NB4 (cell line): Measurements from ENCODE around the gene NCS1.

Experiments used
- DNase-seq: peaks from one replicate; pipeline ENCODE4 v3.0.0; 2010; ENCODE audit warnings: low read depth
- H3K4me3 ChIP-seq: one replicate; pipeline ENCODE4 v1.5.1; 2011; ENCODE audit warnings: mild to moderate bottlenecking, low read depth, low read length, moderate library complexity
- MYC ChIP-seq: IDR thresholded peaks from 2 replicates; pipeline ENCODE4 v1.6.1; 2011; ENCODE audit warnings: low read depth, low read length
- POLR2A ChIP-seq: IDR thresholded peaks from 2 replicates; pipeline ENCODE4 v1.6.1; 2011; ENCODE audit warnings: mild to moderate bottlenecking; ENCODE audit not compliant: insufficient read length; ENCODE audit errors: extremely low read depth
- TF ChIP-seq, protein P1 (sequence below): IDR thresholded peaks from one replicate; pipeline ENCODE4 v1.5.1; 2012; ENCODE audit warnings: low read depth, low read length
- TF ChIP-seq, protein P2 (sequence below): IDR thresholded peaks from 2 replicates; pipeline ENCODE4 v1.6.1; 2011; ENCODE audit warnings: low read depth, low read length

Gene NCS1

DNA sequence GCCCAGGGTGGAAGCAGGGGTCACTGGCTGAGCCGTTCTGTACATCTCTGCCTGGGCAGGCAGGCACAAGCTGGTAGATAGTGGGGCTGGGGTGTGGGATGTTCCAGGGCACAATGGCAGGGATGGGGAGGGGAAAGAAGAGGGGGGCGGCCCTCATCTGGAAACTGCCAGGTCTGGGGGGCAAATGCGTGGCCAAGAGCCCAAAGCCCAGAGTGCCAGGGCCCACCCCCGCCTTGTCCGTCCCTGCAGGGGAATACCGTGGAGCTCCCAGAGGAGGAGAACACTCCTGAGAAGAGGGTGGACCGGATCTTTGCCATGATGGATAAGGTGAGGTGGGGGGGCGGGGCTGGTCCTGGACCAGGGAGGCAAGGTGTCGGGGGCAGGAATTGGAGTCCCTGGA lies 50.6 kb downstream of the NCS1 start:
- TF ChIP-seq MYC (no peak), POLR2A (no peak)
- TF ChIP-seq, protein P1, sequence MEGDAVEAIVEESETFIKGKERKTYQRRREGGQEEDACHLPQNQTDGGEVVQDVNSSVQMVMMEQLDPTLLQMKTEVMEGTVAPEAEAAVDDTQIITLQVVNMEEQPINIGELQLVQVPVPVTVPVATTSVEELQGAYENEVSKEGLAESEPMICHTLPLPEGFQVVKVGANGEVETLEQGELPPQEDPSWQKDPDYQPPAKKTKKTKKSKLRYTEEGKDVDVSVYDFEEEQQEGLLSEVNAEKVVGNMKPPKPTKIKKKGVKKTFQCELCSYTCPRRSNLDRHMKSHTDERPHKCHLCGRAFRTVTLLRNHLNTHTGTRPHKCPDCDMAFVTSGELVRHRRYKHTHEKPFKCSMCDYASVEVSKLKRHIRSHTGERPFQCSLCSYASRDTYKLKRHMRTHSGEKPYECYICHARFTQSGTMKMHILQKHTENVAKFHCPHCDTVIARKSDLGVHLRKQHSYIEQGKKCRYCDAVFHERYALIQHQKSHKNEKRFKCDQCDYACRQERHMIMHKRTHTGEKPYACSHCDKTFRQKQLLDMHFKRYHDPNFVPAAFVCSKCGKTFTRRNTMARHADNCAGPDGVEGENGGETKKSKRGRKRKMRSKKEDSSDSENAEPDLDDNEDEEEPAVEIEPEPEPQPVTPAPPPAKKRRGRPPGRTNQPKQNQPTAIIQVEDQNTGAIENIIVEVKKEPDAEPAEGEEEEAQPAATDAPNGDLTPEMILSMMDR: no peak
- TF ChIP-seq, protein P2, sequence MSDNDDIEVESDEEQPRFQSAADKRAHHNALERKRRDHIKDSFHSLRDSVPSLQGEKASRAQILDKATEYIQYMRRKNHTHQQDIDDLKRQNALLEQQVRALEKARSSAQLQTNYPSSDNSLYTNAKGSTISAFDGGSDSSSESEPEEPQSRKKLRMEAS: no peak
- H3K4me3 ChIP-seq: no peak overlapping the region
- no peak for DNase-seq

DNA sequence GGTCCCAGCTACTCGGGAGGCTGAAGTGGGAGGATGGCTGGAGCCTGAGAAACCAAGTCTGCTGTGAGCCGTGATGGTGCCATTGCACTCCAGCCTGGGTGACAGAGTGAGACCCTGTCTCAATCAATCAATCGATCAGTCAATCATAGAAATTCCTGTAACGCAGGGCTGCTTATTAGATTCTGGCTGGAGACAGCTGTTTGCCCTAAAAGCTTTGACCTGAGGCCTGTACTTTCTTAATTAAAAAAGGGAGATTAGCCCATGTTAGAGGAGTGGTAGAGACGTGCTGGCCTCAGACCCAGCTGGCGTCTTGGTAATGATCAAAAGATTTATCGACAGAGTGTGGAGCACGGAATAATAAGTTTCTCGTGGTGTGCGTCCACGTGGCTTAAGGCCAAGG lies 52.9 kb downstream of the NCS1 start:
- TF ChIP-seq, protein P2: no peak
- TF ChIP-seq, protein P1: no peak
- no peak for TF ChIP-seq POLR2A
- no peak for TF ChIP-seq MYC
- no peak overlapping the region for H3K4me3 ChIP-seq
- DNase-seq: no peak

DNA sequence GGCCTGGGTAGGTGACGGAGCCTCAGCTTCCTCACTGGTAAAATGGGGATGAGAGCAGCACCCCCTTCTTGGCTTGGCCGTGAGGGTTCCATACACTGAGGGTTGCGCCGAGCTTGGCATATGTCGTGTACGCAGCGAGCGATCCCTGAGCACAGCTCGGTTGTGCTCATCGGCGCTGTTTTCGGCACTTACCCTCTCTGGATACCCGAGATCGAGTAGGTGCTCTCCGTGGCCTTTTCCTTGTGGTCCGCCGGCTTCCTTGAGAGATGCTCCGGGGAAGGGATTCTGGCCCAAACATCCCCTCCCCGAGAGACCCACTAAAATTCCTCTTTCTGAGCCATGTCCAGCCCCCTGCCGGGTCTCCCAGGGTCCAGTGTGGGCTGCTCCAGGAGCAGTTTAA lies 53.4 kb downstream of the NCS1 start:
- no peak for DNase-seq
- TF ChIP-seq, protein P1: no peak
- H3K4me3 ChIP-seq: no peak overlapping the region

DNA sequence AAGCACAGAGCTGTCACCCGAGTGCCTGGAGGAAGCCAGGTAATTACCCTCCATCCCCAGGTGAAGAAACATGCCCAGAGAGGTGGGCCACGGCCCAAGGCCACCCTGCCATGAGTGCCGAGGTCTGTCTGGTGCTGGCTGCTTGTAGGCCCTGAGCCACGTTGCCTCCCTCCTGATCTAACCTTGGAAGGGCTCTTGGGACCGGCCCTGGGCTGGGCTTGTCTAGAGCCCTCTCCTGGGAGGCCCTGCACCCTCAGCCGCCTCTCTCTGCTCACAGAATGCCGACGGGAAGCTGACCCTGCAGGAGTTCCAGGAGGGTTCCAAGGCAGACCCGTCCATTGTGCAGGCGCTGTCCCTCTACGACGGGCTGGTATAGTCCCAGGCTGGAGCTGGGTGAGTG lies 53.9 kb downstream of the NCS1 start:
- TF ChIP-seq, protein P2: no peak
- TF ChIP-seq MYC: no peak
- TF ChIP-seq, protein P1: no peak
- TF ChIP-seq POLR2A: no peak
- no peak for DNase-seq
- no peak overlapping the region for H3K4me3 ChIP-seq

DNA sequence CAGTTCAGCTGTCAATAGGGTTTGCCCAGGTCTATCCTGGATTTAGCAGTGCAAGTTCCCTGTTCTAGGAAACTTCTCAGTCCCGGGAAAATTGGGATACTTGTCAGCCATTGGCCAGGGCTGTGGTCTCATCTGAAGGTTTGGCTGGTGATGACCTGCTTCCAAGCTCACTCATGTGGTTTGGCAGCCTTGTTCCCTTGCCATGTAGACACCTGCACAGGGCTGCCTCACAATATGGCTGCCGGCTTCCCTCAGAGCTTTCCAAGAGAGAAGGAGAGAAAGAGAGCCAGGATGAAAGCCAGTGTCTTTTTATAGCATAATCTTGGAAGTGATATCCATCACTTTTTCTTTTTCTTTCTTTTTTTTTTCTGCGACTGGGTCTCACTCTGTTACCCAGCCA lies 55.6 kb downstream of the NCS1 start:
- no peak for TF ChIP-seq MYC
- TF ChIP-seq, protein P2: no peak
- TF ChIP-seq POLR2A: no peak
- TF ChIP-seq, protein P1: no peak
- no peak for DNase-seq
- H3K4me3 ChIP-seq: no peak overlapping the region

DNA sequence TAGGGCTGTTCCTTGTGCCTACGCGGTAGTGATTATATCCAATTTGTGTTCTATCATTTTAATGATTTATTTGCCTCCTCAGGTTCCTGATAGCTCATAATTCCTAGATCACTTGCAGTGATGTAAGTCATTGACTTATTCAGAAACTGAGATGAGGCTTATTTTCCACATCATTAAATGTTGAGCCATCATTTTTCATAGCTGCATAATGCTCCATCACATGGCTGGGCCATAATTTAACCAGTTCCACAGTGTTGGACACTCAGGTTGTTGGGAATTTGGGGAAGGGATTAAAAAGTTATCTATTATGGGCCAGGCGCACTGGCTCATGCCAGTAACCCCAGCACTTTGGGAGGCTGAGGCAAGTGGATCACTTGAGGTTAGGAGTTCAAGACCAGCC lies 57.6 kb downstream of the NCS1 start:
- no peak for DNase-seq
- no peak for TF ChIP-seq POLR2A
- TF ChIP-seq, protein P2: no peak
- TF ChIP-seq MYC: no peak
- TF ChIP-seq, protein P1: no peak
- no peak overlapping the region for H3K4me3 ChIP-seq
